Measurements from ENCODE around the gene GJA3.

GJA3 gene

GRCh38 chr13:20160306-20161274, at the start of gene GJA3:
TSS of gene GJA3 (minus strand) at chr13:20161052. CDS start at chr13:20143288, 17,764 bp downstream.
- TF ChIP-seq CTCF (IDR thresholded peaks at IDR 0.05; ENCODE audit: extremely low read depth, missing control alignments), result no peak
- DNase-seq (ENCODE audit: low spot score), result peak; percentile 75

- no peak for TF ChIP-seq CTCF (IDR thresholded peaks at IDR 0.05; ENCODE audit: extremely low read depth, missing control alignments)
- DNase-seq (ENCODE audit: low spot score), result no peak
Observed at GRCh38 chr13:20209948-20210347, 49.1 kb upstream of the GJA3 start.

GRCh38 chr13:20206698-20207235, 45.9 kb upstream of the GJA3 start:
- no peak for DNase-seq (ENCODE audit: low spot score)
- no peak for TF ChIP-seq CTCF (IDR thresholded peaks at IDR 0.05; ENCODE audit: extremely low read depth, missing control alignments)

GRCh38 chr13:20206065-20206697, 45.3 kb upstream of the GJA3 start:
- no peak for DNase-seq (ENCODE audit: low spot score)
- no peak for TF ChIP-seq CTCF (IDR thresholded peaks at IDR 0.05; ENCODE audit: extremely low read depth, missing control alignments)

GRCh38 chr13:20198781-20199180, 37.9 kb upstream of the GJA3 start:
- DNase-seq (ENCODE audit: low spot score), result no peak
- TF ChIP-seq CTCF (IDR thresholded peaks at IDR 0.05; ENCODE audit: extremely low read depth, missing control alignments), result no peak

- peak; percentile 30 for TF ChIP-seq CTCF (IDR thresholded peaks at IDR 0.05; ENCODE audit: extremely low read depth, missing control alignments)
Observed at GRCh38 chr13:20197361-20197834, 36.5 kb upstream of the GJA3 start.

GRCh38 chr13:20195801-20196200, 34.9 kb upstream of the GJA3 start:
- no peak for TF ChIP-seq CTCF (IDR thresholded peaks at IDR 0.05; ENCODE audit: extremely low read depth, missing control alignments)
- DNase-seq (ENCODE audit: low spot score), result no peak

More at GRCh38 chr13:20197361-20197834, 36.5 kb upstream of the GJA3 start:
- peak; percentile 74 for DNase-seq (ENCODE audit: low spot score)

Data from GM20000 (cell line).